ENCODE measurements around the gene ZCCHC17. TPM values are rescaled to one million over a fixed set of nuclear protein-coding genes. Genes with fewer than 3 reads are reported as not detected.
"Not testable (repeated sequence)": the region's sequence is repeated elsewhere in the genome, so short reads cannot be mapped to it uniquely, and the experiment has no call there.

The ZCCHC17 gene
- polyA plus RNA-seq, 3 donors, result 43.7 to 53.6 (median 52.6) TPM

GRCh38 chr1:31378001-31378400 lies 81.2 kb downstream of the ZCCHC17 start:
- DNase-seq (ENCODE audit: extremely low read depth in 1 of 11, low read depth in 9 of 11, low spot score in 4 of 11), result no peak

GRCh38 chr1:31380181-31380580 lies 83.3 kb downstream of the ZCCHC17 start:
- DNase-seq (ENCODE audit: extremely low read depth in 1 of 11, low read depth in 9 of 11, low spot score in 4 of 11), result no peak

GRCh38 chr1:31381394-31382294 lies 84.8 kb downstream of the ZCCHC17 start:
- DNase-seq (ENCODE audit: extremely low read depth in 1 of 11, low read depth in 9 of 11, low spot score in 4 of 11), result no peak

GRCh38 chr1:31382379-31382989 lies 85.7 kb downstream of the ZCCHC17 start:
- no peak for DNase-seq (ENCODE audit: extremely low read depth in 1 of 11, low read depth in 9 of 11, low spot score in 4 of 11)

- DNase-seq (ENCODE audit: extremely low read depth in 1 of 11, low read depth in 9 of 11, low spot score in 4 of 11), result no peak
Measured at GRCh38 chr1:31383967-31384366, 87.1 kb downstream of the ZCCHC17 start.

- not testable (repeated sequence) for DNase-seq (ENCODE audit: extremely low read depth in 1 of 11, low read depth in 9 of 11, low spot score in 4 of 11)
Measured at GRCh38 chr1:31386576-31387243, 89.9 kb downstream of the ZCCHC17 start.

- DNase-seq (ENCODE audit: extremely low read depth in 1 of 11, low read depth in 9 of 11, low spot score in 4 of 11), result no peak
Measured at GRCh38 chr1:31387612-31388011, 90.8 kb downstream of the ZCCHC17 start.

- DNase-seq (ENCODE audit: extremely low read depth in 1 of 11, low read depth in 9 of 11, low spot score in 4 of 11), result no peak
Measured at GRCh38 chr1:31389616-31390015, 92.8 kb downstream of the ZCCHC17 start.

GRCh38 chr1:31390071-31390470 lies 93.2 kb downstream of the ZCCHC17 start:
- no peak for DNase-seq (ENCODE audit: extremely low read depth in 1 of 11, low read depth in 9 of 11, low spot score in 4 of 11)

GRCh38 chr1:31393463-31393862 lies 96.6 kb downstream of the ZCCHC17 start:
- DNase-seq (ENCODE audit: extremely low read depth in 1 of 11, low read depth in 9 of 11, low spot score in 4 of 11), result no peak

GRCh38 chr1:31394584-31395193 lies 97.9 kb downstream of the ZCCHC17 start:
- peak in 7 of 11 donors; percentile 66 to 80 (median 72) for DNase-seq (ENCODE audit: extremely low read depth in 1 of 11, low read depth in 9 of 11, low spot score in 4 of 11)

GRCh38 chr1:31396633-31397351 lies 100.0 kb downstream of the ZCCHC17 start:
- DNase-seq (ENCODE audit: extremely low read depth in 1 of 11, low read depth in 9 of 11, low spot score in 4 of 11), result no peak

GRCh38 chr1:31397360-31398095 lies 100.7 kb downstream of the ZCCHC17 start:
- DNase-seq (ENCODE audit: extremely low read depth in 1 of 11, low read depth in 9 of 11, low spot score in 4 of 11), result no peak

- no peak for DNase-seq (ENCODE audit: extremely low read depth in 1 of 11, low read depth in 9 of 11, low spot score in 4 of 11)
Measured at GRCh38 chr1:31398246-31398645, 101.4 kb downstream of the ZCCHC17 start.

GRCh38 chr1:31399976-31400375 lies 103.1 kb downstream of the ZCCHC17 start:
- no peak for DNase-seq (ENCODE audit: extremely low read depth in 1 of 11, low read depth in 9 of 11, low spot score in 4 of 11)

GRCh38 chr1:31400393-31400792 lies 103.6 kb downstream of the ZCCHC17 start:
- no peak for DNase-seq (ENCODE audit: extremely low read depth in 1 of 11, low read depth in 9 of 11, low spot score in 4 of 11)

- no peak for DNase-seq (ENCODE audit: extremely low read depth in 1 of 11, low read depth in 9 of 11, low spot score in 4 of 11)
Measured at GRCh38 chr1:31401241-31401640, 104.4 kb downstream of the ZCCHC17 start.

GRCh38 chr1:31405578-31406245 lies 108.9 kb downstream of the ZCCHC17 start:
- no peak for DNase-seq (ENCODE audit: extremely low read depth in 1 of 11, low read depth in 9 of 11, low spot score in 4 of 11)
